ENCODE measurements around the gene MRPL49. TPM values are rescaled to one million over a fixed set of nuclear protein-coding genes. Genes with fewer than 3 reads are reported as not detected.

Gene MRPL49
- total RNA-seq, 1 donor from 2014 or later, result 43.5 TPM

- TF ChIP-seq POLR2A (IDR thresholded peaks at IDR 0.05) (no peak), CTCF (IDR thresholded peaks at IDR 0.05) (no peak), POLR2AphosphoS5 (IDR thresholded peaks at IDR 0.05; ENCODE audit: insufficient read depth in 1 of 2, low read depth in 1 of 2) (no peak)
- no peaks in the 10 kb centered on the region for H3K9me3 ChIP-seq
- intact Hi-C loops (cut with DNase I), result no loop called here
- no peak for DNase-seq (ENCODE audit: extremely low spot score in 2 of 2)
- H3K4me1 ChIP-seq, result peaks cover 6% of the 10 kb centered on the region
- no peaks in the 10 kb centered on the region for H3K27me3 ChIP-seq
- no peak overlapping the region for H3K27ac ChIP-seq
- H3K4me3 ChIP-seq, result no peak overlapping the region
- no peaks in the 10 kb centered on the region for H3K36me3 ChIP-seq
Observed at GRCh38 chr11:65078786-65079342, 43.3 kb upstream of the MRPL49 start.

GRCh38 chr11:65083134-65083833 is 38.8 kb upstream of the MRPL49 start:
- TF ChIP-seq POLR2AphosphoS5 (IDR thresholded peaks at IDR 0.05; ENCODE audit: insufficient read depth in 1 of 2, low read depth in 1 of 2) (no peak), POLR2A (IDR thresholded peaks at IDR 0.05) (no peak), CTCF (IDR thresholded peaks at IDR 0.05) (no peak)
- Histone ChIP-seq H3K4me1 (peaks cover 18% of the 10 kb centered on the region), H3K4me3 (peak overlapping the region; percentile 59 to 77), H3K27ac (peak overlapping the region; percentile 87), H3K36me3 (peaks cover 0 to 17% of the 10 kb centered on the region in 2 donors), H3K27me3 (no peaks in the 10 kb centered on the region), H3K9me3 (no peaks in the 10 kb centered on the region)
- no peak for DNase-seq (ENCODE audit: extremely low spot score in 2 of 2)
- intact Hi-C loops (cut with DNase I), result no loop called here

GRCh38 chr11:65083834-65084597 is 38.1 kb upstream of the MRPL49 start, which contains the start of the genes CDCA5 and ZFPL1:
Gene CDCA5, minus strand, starts transcription at chr11:65084040. Its CDS starts 62 bp downstream, at chr11:65083978.
Gene ZFPL1, plus strand, starts transcription at chr11:65084222. Its CDS starts 477 bp downstream, at chr11:65084699.
- Histone ChIP-seq H3K4me3 (peak within 1 kb of the TSS; percentile 59 to 77), H3K27ac (peak within 1 kb of the TSS; percentile 87), H3K9me3 (no peaks in the 10 kb centered on the region), H3K4me1 (peaks cover 18% of the 10 kb centered on the region), H3K36me3 (peaks cover 0 to 17% of the 10 kb centered on the region in 2 donors), H3K27me3 (no peaks in the 10 kb centered on the region)
- peak; percentile 94 to 99 for DNase-seq (ENCODE audit: extremely low spot score in 2 of 2)
- TF ChIP-seq POLR2A (IDR thresholded peaks at IDR 0.05) (no peak), CTCF (IDR thresholded peaks at IDR 0.05) (peak in 2 of 3 experiments; percentile 16 to 42), POLR2AphosphoS5 (IDR thresholded peaks at IDR 0.05; ENCODE audit: insufficient read depth in 1 of 2, low read depth in 1 of 2) (peak; percentile 94 to 100)
- intact Hi-C loops (cut with DNase I), result no loop called here

- Histone ChIP-seq H3K27me3 (no peaks in the 10 kb centered on the region), H3K4me3 (peak overlapping the region; percentile 59 to 77), H3K36me3 (peaks cover 0 to 17% of the 10 kb centered on the region in 2 donors), H3K27ac (peak overlapping the region; percentile 87), H3K9me3 (no peaks in the 10 kb centered on the region), H3K4me1 (peaks cover 18% of the 10 kb centered on the region)
- intact Hi-C loops (cut with DNase I), result no loop called here
- DNase-seq (ENCODE audit: extremely low spot score in 2 of 2), result no peak
- no peak for TF ChIP-seq POLR2AphosphoS5 (IDR thresholded peaks at IDR 0.05; ENCODE audit: insufficient read depth in 1 of 2, low read depth in 1 of 2)
- TF ChIP-seq POLR2A (IDR thresholded peaks at IDR 0.05), result no peak
- TF ChIP-seq CTCF (IDR thresholded peaks at IDR 0.05), result no peak
Observed at GRCh38 chr11:65084598-65085375, 37.3 kb upstream of the MRPL49 start.

All from vagina (tissue), 2 donors.